ENCODE data around the gene FUCA1.

DNA sequence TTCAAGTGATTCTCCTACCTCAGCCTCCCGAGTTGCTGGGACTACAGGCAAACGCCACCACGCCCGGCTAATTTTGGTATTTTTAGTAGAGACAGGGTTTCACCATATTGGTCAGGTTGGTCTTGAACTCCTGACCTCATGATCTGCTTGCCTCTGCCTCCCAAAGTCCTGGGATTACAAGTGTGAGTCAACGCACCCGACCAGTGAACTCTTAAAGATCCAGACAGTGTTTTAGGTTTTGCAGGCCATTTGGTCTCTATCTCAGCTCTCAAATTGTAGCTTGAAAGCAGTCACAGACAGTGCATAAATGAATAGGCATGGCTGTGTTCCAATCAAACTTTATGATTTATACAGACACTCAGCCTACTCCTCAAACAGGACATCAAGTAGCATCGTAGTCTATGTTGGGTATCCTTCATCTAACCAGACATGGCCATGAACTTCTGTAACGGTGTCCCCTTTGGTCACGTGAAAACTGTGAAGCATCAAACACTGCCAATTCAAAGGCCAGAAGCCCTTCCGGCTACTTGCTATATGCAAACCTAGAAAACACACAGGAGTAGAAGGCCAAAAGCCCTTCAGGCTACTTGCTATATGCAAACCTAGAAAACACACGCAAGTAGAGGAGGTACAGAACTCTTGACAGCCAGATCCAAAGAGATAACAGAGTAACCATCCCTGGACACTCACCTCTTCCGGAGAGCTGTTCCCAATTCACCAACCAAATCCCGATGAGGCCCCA lies 3.1 kb downstream of the FUCA1 start:
- TF ChIP-seq, protein P1, sequence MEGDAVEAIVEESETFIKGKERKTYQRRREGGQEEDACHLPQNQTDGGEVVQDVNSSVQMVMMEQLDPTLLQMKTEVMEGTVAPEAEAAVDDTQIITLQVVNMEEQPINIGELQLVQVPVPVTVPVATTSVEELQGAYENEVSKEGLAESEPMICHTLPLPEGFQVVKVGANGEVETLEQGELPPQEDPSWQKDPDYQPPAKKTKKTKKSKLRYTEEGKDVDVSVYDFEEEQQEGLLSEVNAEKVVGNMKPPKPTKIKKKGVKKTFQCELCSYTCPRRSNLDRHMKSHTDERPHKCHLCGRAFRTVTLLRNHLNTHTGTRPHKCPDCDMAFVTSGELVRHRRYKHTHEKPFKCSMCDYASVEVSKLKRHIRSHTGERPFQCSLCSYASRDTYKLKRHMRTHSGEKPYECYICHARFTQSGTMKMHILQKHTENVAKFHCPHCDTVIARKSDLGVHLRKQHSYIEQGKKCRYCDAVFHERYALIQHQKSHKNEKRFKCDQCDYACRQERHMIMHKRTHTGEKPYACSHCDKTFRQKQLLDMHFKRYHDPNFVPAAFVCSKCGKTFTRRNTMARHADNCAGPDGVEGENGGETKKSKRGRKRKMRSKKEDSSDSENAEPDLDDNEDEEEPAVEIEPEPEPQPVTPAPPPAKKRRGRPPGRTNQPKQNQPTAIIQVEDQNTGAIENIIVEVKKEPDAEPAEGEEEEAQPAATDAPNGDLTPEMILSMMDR (IDR thresholded peaks at IDR 0.05 in 2 of 3, conservative IDR thresholded peaks at IDR 0.05 in 1 of 3; ENCODE audit: borderline replicate concordance in 1 of 3, insufficient read depth in 1 of 3, low read depth in 2 of 3, low read length in 2 of 3) = no peak
- TF ChIP-seq TCF7L2 (IDR thresholded peaks at IDR 0.05; ENCODE audit: borderline replicate concordance, extremely low read depth, insufficient read depth, insufficient read length) = no peak
- no peak for TF ChIP-seq SIN3A (IDR thresholded peaks at IDR 0.05; ENCODE audit: low read depth)
- no peak for TF ChIP-seq ZFX (IDR thresholded peaks at IDR 0.05)
- TF ChIP-seq POLR2AphosphoS5 (IDR thresholded peaks at IDR 0.05; ENCODE audit: low read depth, low read length) = no peak
- TF ChIP-seq RAD21 (IDR thresholded peaks at IDR 0.05; ENCODE audit: low read depth) = no peak
- no peak for TF ChIP-seq ELF1 (IDR thresholded peaks at IDR 0.05; ENCODE audit: borderline replicate concordance, low read depth)
- TF ChIP-seq, protein P2, sequence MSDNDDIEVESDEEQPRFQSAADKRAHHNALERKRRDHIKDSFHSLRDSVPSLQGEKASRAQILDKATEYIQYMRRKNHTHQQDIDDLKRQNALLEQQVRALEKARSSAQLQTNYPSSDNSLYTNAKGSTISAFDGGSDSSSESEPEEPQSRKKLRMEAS (IDR thresholded peaks at IDR 0.05) = no peak
- TF ChIP-seq POLR2A (IDR thresholded peaks at IDR 0.05; ENCODE audit: borderline replicate concordance, extremely low read depth, insufficient read depth, insufficient read length) = no peak

Measured in HCT116 (cell line).